Stimulated activated CD4-positive, alpha-beta T cell treated with anti-CD3 and anti-CD28 coated beads, Interleukin-4, amount 100 ng/mL, for 1 hour (primary cell): Measurements from ENCODE around the gene DPM3.
"Not testable (repeated sequence)": the region's sequence is repeated elsewhere in the genome, so short reads cannot be mapped to it uniquely, and the experiment has no call there.

Experiments used
- DNase-seq: peaks from one replicate; pipeline ENCODE4 v3.0.0-alpha.2; 2020

Gene DPM3

DNA sequence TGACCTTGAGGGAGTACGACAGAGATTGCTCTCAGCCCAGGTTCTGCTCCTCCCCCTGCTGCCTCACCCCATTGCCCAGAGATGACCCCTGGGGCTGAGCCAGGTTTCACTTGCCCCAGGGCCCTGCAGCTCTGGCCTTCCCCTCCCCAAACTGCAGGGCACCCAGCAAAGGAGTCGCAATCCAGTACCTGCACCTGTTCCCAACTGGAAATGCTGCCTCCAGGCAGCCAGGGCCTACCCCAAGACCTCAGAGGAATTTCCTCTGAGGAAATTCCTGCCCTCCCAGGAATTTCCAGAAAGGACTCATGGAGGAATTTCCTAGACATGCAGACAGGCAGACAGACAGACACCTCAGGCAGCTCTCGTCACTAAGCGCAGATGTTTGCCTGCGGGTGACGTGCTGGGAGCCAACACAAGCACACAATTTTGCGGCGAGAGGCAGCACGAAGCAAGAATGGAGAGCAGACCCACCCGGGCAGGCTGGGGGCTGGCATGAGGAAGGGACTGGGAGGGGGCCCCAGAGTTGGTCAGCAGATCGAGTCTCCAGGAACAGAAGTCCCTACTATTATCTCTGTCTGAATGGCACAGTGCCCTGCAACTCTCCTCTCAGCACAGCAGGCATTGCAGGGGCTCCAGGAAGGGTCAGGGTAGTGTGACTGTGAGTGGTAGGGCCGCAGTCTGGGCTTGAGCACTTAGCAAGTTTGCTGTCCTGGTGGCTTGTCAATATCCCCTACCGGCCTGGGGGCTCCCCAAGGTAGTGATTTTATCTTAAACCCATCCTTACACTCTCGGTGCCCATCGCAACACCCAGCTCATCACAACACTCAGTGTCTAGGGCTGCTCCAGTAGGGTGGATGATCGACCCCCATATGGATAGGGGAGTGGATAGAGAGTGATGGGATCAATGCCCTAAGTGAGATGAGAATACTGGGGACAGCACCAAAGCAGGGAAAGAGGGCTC is 15.5 kb downstream of the DPM3 start:
- no peak for DNase-seq

DNA sequence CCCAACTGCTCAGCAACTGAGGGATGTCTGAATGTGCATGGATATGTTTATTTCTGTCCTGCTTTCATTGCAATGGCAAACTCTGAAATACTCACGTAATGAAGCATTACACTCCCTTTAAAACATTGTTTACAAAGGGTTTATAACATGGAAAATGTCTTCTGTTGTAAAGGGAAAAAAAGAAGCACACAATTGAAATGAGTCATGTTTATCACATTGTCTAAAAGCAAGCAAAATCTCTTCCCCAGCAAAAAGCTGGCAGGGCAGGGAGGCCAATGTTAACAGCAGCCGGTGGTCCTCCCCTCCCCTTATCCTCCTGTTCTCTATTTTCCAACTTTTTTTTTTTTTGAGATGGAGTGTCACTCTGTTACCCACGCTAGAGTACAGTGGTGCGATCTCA is 16.5 kb downstream of the DPM3 start:
- DNase-seq: no peak

DNA sequence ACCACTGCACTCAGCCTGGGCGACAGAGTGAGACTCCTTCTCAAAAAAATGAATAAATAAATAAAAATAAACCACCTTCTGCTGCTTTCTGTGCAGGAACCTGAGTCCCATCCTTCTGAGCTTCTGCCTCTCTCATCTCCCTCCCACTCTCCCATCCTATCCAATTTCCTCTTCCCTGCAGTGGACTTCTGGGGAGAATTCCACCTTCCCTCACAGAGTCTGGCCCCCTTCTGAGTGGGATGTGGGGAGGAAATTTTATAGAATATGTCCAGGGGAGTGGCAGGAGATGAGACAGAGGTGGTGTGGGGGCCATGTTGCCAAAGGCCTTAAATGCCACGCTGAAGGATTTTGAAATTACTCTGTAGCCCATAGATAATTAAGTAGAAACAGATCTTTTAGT is 18.0 kb downstream of the DPM3 start:
- no peak for DNase-seq

DNA sequence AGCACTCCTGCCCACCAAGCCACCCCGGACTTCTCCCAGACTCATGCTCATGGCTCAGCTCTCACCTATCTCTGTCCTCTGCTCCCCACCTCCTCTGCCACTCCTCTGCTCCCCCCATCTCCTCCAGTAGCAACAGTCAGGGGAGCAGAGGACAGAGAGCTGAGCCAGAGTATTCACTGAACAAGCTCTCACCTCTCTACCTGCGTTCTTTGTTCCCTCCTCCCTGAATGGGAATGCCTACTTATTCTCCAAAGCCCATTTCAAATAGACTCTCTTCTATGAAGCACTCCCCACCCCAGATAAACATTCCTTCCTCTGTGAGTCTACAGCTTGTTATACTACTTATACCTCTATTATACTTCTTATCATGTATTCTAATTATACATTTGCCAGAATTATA is 19.1 kb downstream of the DPM3 start:
- DNase-seq: no peak

DNA sequence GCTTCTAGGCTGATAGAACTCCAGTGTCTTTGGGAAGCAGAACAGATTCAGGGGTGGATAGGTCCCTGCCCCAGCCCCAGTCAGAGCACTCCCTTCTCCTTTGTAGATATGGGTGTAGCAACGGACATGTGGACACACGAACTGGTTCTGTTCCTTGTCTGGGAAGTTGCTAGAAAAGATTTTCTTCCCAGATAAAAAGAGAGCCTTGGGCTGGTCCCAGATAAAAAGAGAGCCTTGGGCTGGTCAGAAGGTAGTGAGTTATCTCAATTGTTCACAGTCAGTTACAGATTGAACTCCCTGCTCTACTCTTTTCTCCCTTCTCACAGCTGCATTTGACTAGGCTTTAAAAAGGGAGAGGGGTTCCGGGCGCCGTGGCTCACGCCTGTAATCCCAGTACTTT is 20.1 kb downstream of the DPM3 start:
- no peak for DNase-seq

DNA sequence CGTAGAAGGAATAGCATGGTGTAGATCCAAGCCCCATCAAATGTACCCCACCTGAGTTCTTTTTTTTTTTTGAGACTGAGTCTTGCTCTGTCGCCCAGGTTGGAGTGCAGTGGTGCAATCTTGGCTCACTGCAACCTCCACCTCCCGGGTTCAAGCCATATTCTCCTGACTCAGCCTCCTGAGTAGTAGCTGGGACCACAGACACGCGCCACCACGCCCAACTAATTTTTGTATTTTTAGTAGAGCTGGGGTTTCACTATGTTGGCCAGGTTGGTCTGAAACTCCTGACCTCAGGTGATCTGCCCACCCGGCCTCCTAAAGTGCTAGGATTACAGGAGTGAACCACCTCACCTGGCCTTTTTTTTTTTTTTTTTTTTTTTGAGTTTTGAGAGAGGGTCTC is 22.2 kb downstream of the DPM3 start:
- not testable (repeated sequence) for DNase-seq

DNA sequence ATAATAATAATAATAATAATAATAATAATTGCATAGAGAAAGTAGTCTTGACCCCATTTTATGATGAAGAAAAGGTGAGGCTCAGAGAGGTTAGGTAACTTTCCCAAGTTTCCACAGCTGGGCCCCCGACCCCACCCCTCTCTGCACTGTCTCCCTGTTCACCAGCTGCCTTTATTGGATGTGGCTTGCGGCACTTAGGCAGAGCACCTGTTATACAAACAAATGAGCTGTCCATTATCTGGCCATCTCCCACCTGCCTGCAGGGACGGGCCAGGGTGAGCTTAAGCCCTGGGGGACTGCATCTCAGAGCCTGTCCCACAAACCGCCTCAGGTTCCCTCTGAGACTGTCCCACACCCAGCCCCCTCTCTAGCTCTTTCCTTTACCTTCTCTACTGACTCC is 22.7 kb downstream of the DPM3 start:
- no peak for DNase-seq

DNA sequence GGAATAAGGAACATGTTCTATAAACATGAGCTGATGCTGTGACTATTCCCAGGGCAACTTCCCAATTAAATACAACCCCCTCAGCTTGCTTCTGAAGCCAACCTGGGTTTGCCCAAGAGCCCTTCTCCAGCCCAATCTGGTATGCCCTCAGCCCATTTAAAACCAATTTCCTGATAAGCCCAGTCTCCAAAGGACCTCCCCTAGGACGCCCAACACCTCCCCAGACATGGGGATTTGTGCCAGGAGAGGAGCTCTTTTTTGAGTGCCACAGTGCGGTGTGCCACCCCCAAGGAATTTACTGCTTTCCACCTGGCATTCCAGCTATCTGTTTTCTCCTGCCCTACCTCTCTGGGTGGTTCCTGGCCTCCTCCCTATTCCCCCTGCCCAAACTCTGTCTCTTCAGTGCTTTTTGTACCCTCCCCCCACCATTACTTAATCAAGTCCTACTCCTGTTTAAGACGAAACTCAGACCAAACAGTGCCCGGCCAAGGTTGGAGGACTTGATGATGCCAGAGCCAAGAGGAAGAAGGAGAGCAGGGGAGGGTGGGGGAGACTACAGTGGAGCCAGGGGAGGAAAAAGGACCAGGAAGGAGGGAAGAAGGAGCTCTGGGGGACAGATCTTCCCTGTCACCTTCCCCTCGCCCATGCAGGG is 24.1 kb downstream of the DPM3 start:
- no peak for DNase-seq

DNA sequence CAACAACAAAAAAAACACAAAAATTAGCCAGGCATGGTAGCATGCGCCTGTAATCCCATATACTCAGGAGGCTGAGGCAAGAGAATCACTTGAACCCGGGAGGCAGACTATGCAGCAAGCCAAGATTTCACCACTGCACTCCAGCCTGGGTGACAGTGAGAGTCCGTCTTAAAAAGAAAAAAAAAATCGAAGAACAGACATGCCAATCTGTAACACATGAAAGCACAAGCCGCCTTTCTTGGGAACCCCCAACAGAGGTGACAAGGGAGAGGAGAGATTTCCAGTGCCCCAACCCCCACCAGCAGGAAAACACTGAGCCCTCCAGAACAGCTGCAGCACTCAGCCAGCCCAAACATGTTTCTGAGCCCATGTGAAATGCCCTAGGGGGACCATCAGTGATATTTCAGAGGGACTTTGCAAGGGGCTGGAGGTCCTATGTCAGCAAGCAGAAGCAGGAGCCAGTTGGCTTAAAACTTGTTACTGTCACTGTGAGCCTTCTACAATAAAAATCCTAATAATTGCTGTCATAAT is 26.8 kb downstream of the DPM3 start:
- no peak for DNase-seq

DNA sequence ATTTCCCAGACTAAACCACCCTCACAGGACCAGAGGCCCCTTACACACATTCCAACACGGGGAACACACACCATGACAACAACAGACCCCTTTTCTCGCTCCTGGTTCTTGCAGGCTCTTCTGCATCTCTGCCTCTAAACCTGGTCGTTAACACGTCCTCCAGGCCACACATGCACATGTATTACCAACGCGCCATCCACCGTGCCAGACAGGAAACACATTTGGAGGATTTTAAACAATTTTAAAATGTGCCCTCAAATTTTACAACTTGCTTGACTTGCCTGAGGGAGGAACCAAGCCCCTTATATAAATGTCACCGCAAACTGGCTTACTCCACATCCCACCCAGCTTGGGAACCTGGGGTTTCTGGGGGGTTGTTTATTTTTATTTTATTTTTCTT is 29.5 kb downstream of the DPM3 start:
- DNase-seq: no peak

DNA sequence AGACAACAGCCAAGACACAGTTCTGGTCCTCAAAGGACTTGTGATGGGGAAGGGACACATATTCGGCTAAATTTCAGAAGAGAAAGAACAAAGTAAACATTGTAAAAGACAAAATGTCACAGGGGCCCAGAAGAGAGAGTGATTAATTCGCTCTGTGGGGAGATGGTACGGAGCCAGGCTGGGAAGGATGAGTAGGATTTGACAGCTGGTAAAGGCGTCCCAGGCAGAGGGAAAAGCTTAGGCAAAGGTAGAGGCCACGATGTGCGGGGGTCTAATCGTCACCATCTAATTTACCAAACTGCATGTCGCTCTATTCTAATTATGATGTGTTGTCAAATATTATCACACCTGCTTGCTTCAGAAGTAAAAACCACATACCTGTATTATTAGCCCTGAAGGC is 29.9 kb downstream of the DPM3 start:
- no peak for DNase-seq

DNA sequence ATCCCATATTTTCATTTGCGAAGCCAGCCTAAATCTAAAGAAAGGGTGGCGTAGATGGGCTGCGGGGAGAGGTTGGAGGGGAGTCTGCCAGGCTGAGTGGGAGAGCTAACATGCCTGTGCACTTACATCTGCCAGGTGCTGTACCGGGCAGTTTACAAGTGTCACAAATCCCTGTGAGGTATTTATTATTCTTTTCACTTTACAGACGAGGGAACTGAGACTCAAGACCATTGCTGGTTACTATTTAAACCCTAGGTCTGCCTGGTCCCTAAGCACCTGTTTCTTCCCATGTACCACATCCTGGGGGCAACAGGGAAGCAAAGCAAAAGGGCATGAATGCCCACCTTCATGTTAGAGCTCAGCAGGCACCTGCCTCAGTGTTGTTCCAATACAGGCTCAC is 32.0 kb downstream of the DPM3 start:
- no peak for DNase-seq

DNA sequence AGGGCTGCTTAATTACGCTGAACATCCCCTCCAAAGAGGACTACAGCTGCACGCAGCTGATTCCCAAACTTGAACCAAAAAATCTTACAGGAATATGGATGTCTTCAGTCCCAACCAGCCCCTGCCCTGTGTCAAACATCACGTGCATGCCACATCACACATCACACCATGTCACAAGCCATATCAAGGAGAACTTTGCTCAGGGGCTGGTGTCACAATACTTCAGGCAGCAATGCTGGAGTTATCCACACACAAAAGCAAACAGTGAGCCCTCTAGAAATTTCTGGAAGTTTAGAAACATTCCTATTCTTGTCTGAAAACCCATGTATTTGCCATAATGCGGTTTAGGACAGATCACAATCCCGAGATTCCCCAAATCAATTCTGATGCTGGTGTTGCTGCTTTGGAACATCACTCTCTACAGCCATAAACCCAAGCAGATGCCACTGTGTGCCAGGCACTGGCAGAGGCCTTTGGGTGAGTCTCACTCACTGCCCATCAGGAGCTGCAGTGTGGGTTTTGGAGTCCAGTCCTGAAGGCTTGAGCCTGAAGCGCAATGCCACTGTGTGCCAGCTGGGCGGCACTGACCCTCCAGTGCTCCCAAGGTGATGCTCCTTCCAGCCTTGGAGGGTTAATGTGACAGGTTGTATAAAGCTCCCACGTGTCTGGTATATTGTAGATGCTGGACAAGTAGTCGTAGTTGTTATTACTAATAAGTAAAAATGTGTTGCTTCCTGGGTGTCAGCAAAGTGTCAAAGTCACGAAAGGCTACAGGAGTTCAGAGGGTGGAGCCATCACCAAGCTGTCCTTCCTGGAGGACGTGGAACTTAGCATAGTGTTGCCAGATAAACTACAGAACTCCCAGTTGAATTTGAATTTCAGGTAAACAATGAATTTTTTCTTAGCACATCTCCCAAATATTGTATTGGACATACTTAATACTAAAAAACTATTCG is 32.7 kb downstream of the DPM3 start:
- no peak for DNase-seq

DNA sequence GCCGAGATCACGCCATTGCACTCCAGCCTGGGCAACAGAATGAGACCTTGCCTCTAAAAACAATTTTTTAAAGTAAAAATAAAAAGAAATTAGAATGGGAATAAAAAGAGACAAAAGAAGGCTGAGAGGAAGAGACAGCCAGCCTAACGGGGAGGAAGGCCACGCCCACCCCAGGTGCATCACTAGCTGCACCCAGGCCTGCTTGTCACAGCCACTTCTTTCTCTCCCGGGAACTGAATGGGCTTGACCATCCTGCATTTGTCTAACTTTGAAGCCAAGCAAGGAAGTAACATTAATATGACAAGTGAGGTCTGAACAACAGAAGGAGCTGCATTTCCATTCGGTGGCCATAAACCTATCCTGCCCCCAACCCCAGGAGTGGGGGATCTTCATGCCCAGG is 33.5 kb downstream of the DPM3 start:
- no peak for DNase-seq

DNA sequence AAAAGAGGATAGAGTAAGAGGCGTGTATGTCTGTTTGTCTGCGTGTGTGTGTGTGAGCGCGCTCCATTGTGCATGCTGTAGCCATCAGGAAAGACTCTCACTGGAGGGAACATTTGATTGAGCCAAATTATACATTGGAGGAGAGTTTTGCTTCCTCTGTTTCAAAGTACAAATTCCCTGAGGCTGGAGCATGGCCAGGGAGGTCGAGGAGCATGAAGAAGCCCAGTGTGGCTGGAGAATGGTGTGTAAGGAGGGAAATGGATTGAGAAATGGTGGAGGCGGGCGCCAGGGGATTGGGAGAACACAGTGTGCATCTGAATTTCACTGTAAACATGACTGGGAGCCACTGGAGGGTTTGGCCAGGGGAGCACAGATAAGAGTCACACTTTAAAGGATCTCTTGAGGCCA is 34.7 kb downstream of the DPM3 start:
- no peak for DNase-seq

DNA sequence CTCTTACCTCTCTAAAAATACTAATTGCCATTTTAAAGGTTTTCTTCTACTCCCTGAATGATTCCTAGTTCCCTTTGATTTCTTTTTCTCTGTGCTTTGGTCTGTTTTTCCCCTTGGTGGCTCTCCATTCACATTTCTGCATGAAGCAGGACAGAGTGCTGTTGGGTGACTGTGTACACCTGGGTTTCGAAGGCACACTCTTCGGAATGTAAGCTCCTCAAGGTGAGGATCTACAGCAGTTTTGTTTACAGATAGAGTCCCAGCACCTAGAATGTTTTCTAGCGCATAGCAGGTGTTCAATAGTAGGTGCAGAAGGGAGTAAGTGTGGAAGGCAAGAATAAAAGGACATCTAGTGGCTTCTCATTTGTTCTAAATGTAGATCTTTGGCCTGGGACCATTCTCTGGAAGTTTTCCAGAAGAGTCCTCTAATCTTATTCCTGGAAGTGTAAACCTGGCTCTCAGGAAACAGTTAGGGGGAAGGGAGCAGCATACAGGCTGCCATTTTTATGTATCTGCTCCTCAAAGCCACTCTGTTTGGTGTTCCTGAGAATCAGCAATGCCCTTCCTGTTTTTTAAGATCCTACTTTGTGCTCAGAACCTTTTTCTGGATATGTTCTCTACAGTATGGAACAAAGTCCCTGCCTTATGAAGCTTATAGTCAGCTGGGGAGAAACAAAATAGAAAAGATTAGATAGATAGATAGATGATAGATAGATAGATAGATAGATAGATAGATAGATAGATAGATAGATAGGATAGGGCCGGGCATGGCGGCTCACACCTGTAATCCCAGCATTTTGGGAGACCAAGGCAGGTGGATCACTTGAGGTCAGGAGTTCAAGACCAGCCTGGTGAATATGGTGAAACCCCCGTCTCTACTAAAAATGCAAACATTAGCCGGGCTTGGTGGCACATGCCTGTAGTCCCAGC is 35.5 kb downstream of the DPM3 start:
- no peak for DNase-seq

DNA sequence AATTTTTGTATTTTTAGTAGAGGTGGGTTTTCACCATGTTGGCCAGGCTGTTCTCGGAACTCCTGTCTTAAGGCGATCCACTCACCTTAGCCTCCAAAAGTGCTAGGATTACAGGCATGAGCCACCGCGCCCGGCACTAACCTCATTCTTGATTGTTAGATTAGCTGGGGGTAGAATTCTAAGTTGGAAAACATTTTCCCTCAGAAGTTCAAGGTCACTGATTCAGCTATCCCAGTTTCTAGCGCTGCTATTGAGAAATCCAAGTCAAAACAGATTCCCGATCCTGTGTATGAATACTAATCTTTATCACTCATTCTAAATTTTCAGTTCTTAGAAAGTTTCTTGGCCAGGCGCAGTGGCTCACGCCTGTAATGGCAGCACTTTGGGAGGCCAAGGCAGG is 37.0 kb downstream of the DPM3 start:
- DNase-seq: no peak

DNA sequence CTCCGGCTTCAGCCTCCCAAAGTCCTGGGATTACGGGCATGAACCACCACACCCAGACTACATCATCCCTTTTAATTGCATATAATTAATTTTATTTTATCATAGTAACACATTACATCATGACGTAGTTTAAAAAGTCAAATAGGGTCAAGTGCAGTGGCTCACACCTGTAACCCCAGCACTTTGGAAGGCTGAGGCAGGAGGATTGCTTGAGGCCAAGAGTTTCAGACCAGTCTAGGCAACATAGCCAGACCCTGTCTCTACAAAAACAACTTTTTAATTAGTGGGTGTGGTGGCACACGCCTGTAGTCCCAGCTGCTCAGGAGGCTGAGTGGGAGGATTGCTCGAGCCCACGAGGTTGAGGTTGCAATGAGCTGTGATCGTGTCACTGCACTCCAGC is 41.0 kb downstream of the DPM3 start:
- no peak for DNase-seq

DNA sequence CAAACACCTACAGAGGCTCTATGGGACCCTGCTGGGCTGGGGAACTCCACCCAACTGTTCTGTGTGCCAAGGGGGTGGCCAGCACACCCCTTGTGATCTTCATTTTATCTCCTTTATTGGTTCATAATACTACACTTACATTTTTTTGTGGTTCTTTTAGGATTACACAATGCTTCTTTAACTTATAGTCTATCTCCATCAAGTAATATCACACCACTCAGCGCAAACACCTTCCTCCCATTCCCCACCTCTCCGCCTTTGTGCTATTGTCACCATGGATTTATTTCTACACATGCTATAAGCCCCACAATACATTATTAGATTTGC is 45.7 kb downstream of the DPM3 start:
- DNase-seq: no peak

DNA sequence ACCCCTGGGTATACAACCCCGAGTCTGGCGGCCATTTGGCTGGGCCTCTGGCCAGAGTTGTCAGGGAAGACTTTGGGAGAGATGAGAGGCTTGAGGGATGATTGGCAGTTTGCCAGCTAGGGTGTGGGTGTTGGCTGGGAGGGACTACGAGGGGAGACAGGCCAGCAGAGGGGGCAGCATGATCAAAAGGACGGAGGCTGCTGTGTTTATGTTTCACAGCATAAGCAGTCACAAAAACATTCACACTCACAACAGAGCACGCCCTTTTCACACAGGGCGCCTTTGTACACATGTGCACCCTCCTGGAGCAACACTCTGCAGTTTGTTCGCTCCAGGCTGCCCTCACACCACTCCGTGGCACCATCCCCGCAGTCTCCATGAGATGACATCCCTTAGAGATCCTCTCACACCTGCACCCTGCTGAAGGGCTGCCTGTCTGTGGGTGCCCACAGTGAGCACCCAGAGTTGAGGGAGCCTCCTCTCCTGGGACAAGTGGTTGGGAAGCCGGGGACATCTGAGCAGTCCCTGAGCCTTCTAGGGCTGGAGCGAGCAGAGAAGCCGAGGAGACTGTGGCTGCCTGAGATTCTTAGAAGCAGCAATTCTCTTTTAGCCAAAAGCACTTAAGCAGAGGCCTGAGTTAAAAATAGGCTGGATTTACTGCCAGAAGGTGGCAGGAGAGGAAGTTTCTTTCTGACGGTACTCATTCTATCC is 46.3 kb downstream of the DPM3 start:
- no peak for DNase-seq

DNA sequence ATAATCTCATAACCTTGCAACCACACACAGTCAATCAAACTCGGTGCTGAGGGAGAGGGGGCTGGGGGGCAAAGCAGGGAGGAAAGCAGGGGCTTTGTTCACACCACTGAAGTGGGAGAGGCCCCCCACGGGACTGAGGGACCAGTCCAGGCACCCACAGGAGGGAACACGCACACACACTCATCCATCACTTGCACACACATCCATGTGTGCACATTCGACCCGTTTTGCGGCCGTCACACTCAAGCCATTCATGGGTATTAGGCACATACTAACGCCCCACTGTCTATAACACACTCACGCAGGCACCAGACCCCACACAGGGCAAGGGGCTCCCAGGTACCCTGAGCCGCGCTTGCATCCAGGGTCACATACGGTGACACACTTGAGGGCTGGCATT is 47.7 kb downstream of the DPM3 start:
- no peak for DNase-seq
